Epithelial cell of proximal tubule (primary cell): ENCODE results near the gene SESN3. TPM values are rescaled to one million over a fixed set of nuclear protein-coding genes. Genes with fewer than 3 reads are reported as not detected.
A peak's percentile ranks its signal among the peaks of the same experiment; 100 is the strongest.

Source experiments
- DNase-seq: peaks from one replicate; pipeline ENCODE4 v3.0.0-alpha.2; 2011; ENCODE audit warnings: low read depth
- H3K4me3 ChIP-seq: 2 replicates; pipeline ENCODE4 v1.5.1; 2011; ENCODE audit warnings: low read depth, mild to moderate bottlenecking, low read length
- CTCF ChIP-seq: conservative IDR thresholded peaks from 2 replicates; pipeline ENCODE4 v1.5.1; 2012; ENCODE audit warnings: low read depth, mild to moderate bottlenecking, low read length
- total RNA-seq: library from RNA; depleted of rRNA; stranded (reverse); fragments of >200 nt; gene quantifications from 2 replicates; pipeline ENCODE4 v1.2.3, GENCODE V29; 2015

The SESN3 gene
- total RNA-seq, 1 donor from 2014 or later = 4.9 TPM

GRCh38 chr11:95145430-95146060, 85.5 kb downstream of the SESN3 start:
- no peak overlapping the region for H3K4me3 ChIP-seq
- no peak for DNase-seq
- no peak for TF ChIP-seq CTCF

GRCh38 chr11:95144313-95145235, 86.4 kb downstream of the SESN3 start:
- TF ChIP-seq CTCF = no peak
- no peak overlapping the region for H3K4me3 ChIP-seq
- no peak for DNase-seq

- TF ChIP-seq CTCF = no peak
- DNase-seq = no peak
These were observed 87.8 kb downstream of the SESN3 start for GRCh38 chr11:95143106-95143681.

GRCh38 chr11:95142431-95142830, 88.6 kb downstream of the SESN3 start:
- no peak for DNase-seq
- no peak for TF ChIP-seq CTCF

More at GRCh38 chr11:95143106-95143681, 87.8 kb downstream of the SESN3 start:
- H3K4me3 ChIP-seq = no peak overlapping the region

GRCh38 chr11:95140397-95141033, 90.5 kb downstream of the SESN3 start:
- TF ChIP-seq CTCF = no peak
- no peak overlapping the region for H3K4me3 ChIP-seq
- DNase-seq = no peak

More at GRCh38 chr11:95142431-95142830, 88.6 kb downstream of the SESN3 start:
- no peak overlapping the region for H3K4me3 ChIP-seq

- no peak for DNase-seq
- no peak overlapping the region for H3K4me3 ChIP-seq
These were observed 92.6 kb downstream of the SESN3 start for GRCh38 chr11:95138448-95138847.

More at GRCh38 chr11:95138448-95138847, 92.6 kb downstream of the SESN3 start:
- TF ChIP-seq CTCF = peak; percentile 49
